GM12878 (cell line): ENCODE data around the gene ADSS1. TPM values are rescaled to one million over a fixed set of nuclear protein-coding genes. Genes with fewer than 3 reads are reported as not detected.
A peak's percentile ranks its signal among the peaks of the same experiment; 100 is the strongest.

ENCODE experiments used
- ATAC-seq: fragments of 200-7000 bp; cut with Tn5 transposase; 3 replicates; pipeline ENCODE4 v1.9.1; 2020; ENCODE audit warnings: mild to moderate bottlenecking, moderate library complexity
- BruUV-seq: library from RNA; stranded (reverse); fragments of 400-500 nt; replicated peaks from 2 replicates; lab custom pipeline; 2021; lab: Mats Ljungman, UMichigan
- CTCF ChIA-PET: fragments of 300-600 bp; sonication (Branson Sonifier 250); formaldehyde crosslinking; extraction: SDS; loops from one replicate; lab custom pipeline; 2021; ENCODE audit warnings: inconsistent platforms; lab: Yijun Ruan, JAX
- POLR2A ChIA-PET: fragments of 350-600 bp; formaldehyde crosslinking; extraction: SDS; loops from one replicate; lab custom pipeline; 2021; ENCODE audit warnings: inconsistent platforms; lab: Charles Lee
- RAD21 ChIA-PET: fragments of 300-600 bp; sonication (Branson Sonifier 250); formaldehyde crosslinking; loops from one replicate; lab custom pipeline; 2023; ENCODE audit warnings: antibody characterized with exemption; ENCODE audit not compliant: unreplicated experiment; lab: Charles Lee
- SMC1A ChIA-PET: fragments of 300-600 bp; sonication (Branson Sonifier 250); formaldehyde crosslinking; loops from one replicate; lab custom pipeline; 2023; ENCODE audit not compliant: unreplicated experiment, uncharacterized antibody; lab: Charles Lee
- DNase-seq: peaks from one replicate; pipeline ENCODE4 v3.0.0-alpha.2; 2011; ENCODE audit warnings: low read depth, low spot score
- FAIRE-seq: peaks from 3 replicates; lab custom pipeline; 2011; peaks lifted over from hg19 to GRCh38; lab: Jason Lieb, UNC
- H2AFZ ChIP-seq: 2 replicates; pipeline ENCODE4 v1.6.0; 2011; ENCODE audit warnings: low read depth, low read length, control low read depth; ENCODE audit not compliant: control insufficient read depth
- H3K27ac ChIP-seq: 2 replicates; pipeline ENCODE4 v1.5.1; 2011; ENCODE audit warnings: control low read depth; ENCODE audit not compliant: control insufficient read depth, insufficient read depth
- H3K27me3 ChIP-seq, 2 experiments: replicated peaks in 1 of 2; 2 replicates each; pipeline versions ENCODE4 v1.6.0 to v1.6.1; 2011; ENCODE audit warnings: low read length in 1 of 2; ENCODE audit not compliant: control insufficient read depth in 2 of 2, insufficient read depth in 2 of 2
- H3K36me3 ChIP-seq, 2 experiments: 2 replicates each; pipeline ENCODE4 v1.5.1; 2011; ENCODE audit warnings: low read length in 1 of 2; ENCODE audit not compliant: control insufficient read depth in 2 of 2, insufficient read depth in 2 of 2
- H3K4me1 ChIP-seq: 2 replicates; pipeline ENCODE4 v1.6.1; 2011; ENCODE audit warnings: mild to moderate bottlenecking, low read length, moderate library complexity, mixed read lengths; ENCODE audit not compliant: control insufficient read depth, insufficient read depth
- H3K4me2 ChIP-seq: 2 replicates; pipeline ENCODE4 v1.6.0; 2011; ENCODE audit warnings: control low read depth; ENCODE audit not compliant: control insufficient read depth, insufficient read depth
- H3K4me3 ChIP-seq: fragments of 200-600 bp; sonication (generic); 2 replicates; pipeline ENCODE4 v1.5.1; 2016
- H3K79me2 ChIP-seq: 2 replicates; pipeline ENCODE4 v1.6.0; 2011; ENCODE audit warnings: low read length; ENCODE audit not compliant: control insufficient read depth, insufficient read depth
- H3K9ac ChIP-seq: 2 replicates; pipeline ENCODE4 v1.8.0; 2011; ENCODE audit warnings: low read length, control low read depth, mixed read lengths; ENCODE audit not compliant: control insufficient read depth, insufficient read depth
- H3K9me3 ChIP-seq: replicated peaks from 3 replicates; pipeline ENCODE4 v1.5.1; 2011; ENCODE audit warnings: mild to moderate bottlenecking, low read length; ENCODE audit not compliant: control insufficient read depth, insufficient read depth
- H4K20me1 ChIP-seq: 2 replicates; pipeline ENCODE4 v1.6.0; 2011; ENCODE audit not compliant: control insufficient read depth, insufficient read depth
- BRCA1 ChIP-seq: IDR thresholded peaks from 2 replicates; pipeline ENCODE4 v1.6.1; 2011; ENCODE audit warnings: low read depth, low read length, improper control_type of control experiment
- EGR1 ChIP-seq, 2 experiments: IDR thresholded peaks; 1 replicate in 1 of 2; 2 replicates in 1 of 2; pipeline ENCODE4 v1.6.1; 2011 to 2012; ENCODE audit warnings: low read depth in 2 of 2, low read length in 2 of 2, borderline replicate concordance in 1 of 2, mild to moderate bottlenecking in 1 of 2, moderate library complexity in 1 of 2
- ESRRA ChIP-seq: IDR thresholded peaks from 2 replicates; pipeline ENCODE4 v1.6.1; 2012; ENCODE audit warnings: mild to moderate bottlenecking, low read length, improper control_type of control experiment
- IKZF1 ChIP-seq: fragments of 450-650 bp; conservative IDR thresholded peaks from 2 replicates; pipeline ENCODE4 v1.6.1; 2017; ENCODE audit warnings: antibody characterized with exemption, mild to moderate bottlenecking
- YY1 ChIP-seq: IDR thresholded peaks from 2 replicates; pipeline ENCODE4 v1.6.1; 2011; ENCODE audit warnings: low read depth, mild to moderate bottlenecking, low read length
- WGBS: methylation state at CpG from one replicate; pipeline ENCODE4 v1.1.6; 2016; ENCODE audit warnings: low lambda C conversion rate; ENCODE audit not compliant: insufficient replicate concordance, insufficient coverage; ENCODE audit errors: missing lambda C conversion rate; 5-methylcytosine and 5-hydroxymethylcytosine counted together
- in situ Hi-C: fragments of 300-500 bp; cut with MboI; formaldehyde crosslinking; loops from 9 replicates; pipeline ENCODE4 v1.14.3; 2018; ENCODE audit warnings: mixed read lengths
- intact Hi-C: fragments of 100-400 bp; cut with micrococcal nuclease; formaldehyde crosslinking; loops from one replicate; pipeline ENCODE4 v1.14.2; 2022; ENCODE audit not compliant: unreplicated experiment
- polyA plus RNA-seq, 11 experiments: library from polyadenylated mRNA; depleted of rRNA in 4 of 11; unstranded in 6 of 11; stranded (reverse) in 5 of 11; fragments of >200 nt; fragmentation: Nextera tagmentation in 4 of 11; fragmentation: Illumina TruSeq in 1 of 11; extraction: Ambion mirVana in 4 of 11; extraction: Trizol in 1 of 11; gene quantifications; 1 replicate in 1 of 11; 2 replicates in 10 of 11; pipeline versions ENCODE4 v1.2.1 to v1.2.3, GENCODE V29; 2011 to 2016; ENCODE audit warnings: inconsistent platforms in 2 of 11, missing spikeins in 2 of 11, low read depth in 1 of 11
- total RNA-seq, 4 experiments: library from RNA; depleted of rRNA in 3 of 4; stranded (reverse); fragments of >200 nt in 3 of 4; fragmentation: Illumina TruSeq in 1 of 4; extraction: Trizol in 1 of 4; gene quantifications; 2 replicates each; pipeline versions ENCODE4 v1.2.1 to v1.2.3, GENCODE V29; 2013 to 2021
- TF ChIP-seq, protein P1 (sequence below), 3 experiments: IDR thresholded peaks in 2 of 3; conservative IDR thresholded peaks in 1 of 3; 2 replicates each; pipeline ENCODE4 v1.5.1; 2011; ENCODE audit warnings: low read depth in 3 of 3, low read length in 3 of 3, mild to moderate bottlenecking in 3 of 3, control low read depth in 2 of 3, moderate library complexity in 2 of 3, inconsistent platforms in 1 of 3, mixed read lengths in 1 of 3; ENCODE audit not compliant: control insufficient read depth in 2 of 3, insufficient read depth in 1 of 3; ENCODE audit errors: extremely low read depth in 1 of 3
- TF ChIP-seq, protein P2 (sequence below): fragments of 450-650 bp; IDR thresholded peaks from 2 replicates; pipeline ENCODE4 v1.6.1; 2017; ENCODE audit warnings: antibody characterized with exemption, mild to moderate bottlenecking, moderate library complexity

ADSS1 gene
- total and polyA plus RNA-seq, 10 of the 15 experiments (the other 5 are each of a cell fraction or from before 2014, with no cell fraction given): 0.11 to 0.45 (median 0.28) TPM; not detected in 5

DNA sequence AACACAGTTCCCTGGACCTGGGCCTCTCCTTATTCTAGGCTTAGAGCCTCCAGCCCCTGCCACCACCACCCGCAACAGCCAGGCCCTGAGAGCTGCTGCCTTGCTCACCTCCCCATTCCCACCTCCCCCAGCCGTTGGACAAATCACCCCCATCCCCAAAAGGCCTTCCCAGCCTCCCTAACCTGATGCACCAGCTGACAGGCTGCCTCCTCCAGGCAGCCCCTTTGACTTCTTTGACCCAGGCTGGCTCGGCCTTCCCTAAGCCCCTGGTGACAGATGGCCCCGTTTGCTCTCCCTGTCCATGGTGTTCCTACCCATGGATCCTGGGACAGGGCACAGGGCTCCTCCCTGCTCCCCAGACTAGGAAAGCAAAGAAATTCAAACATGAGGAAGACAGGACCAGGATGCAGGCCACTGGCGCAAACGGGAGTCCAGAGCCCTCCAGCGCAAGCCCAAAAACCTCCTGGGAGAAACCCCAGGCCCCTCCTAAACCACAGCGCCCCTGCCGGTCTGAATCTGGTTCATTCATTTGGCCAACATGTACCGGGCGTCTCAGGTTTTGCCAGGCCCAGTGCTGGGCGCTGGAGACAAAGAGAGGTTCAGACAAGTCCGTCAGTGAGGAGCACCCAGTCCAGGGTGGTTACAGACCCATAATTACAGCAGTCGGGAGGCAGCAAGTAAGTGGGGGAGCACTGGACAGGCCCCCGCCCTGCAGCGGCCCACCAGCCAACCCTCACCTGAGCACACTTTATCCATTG, 69.1 kb downstream of the ADSS1 start:
- H3K27ac ChIP-seq: no peak overlapping the region
- peak overlapping the region; percentile 87; the same call in 1 of the 2 replicates for H3K9ac ChIP-seq
- 0 out of 4 replicates have a peak, but pooled peaks cover 0 to 2% of the 10 kb centered on the region in 2 experiments for H3K27me3 ChIP-seq
- FAIRE-seq (no peak), ATAC-seq (no peak), DNase-seq (no peak)
- peaks cover 26% of the 10 kb centered on the region for H3K79me2 ChIP-seq
- ChIA-PET SMC1A (no interaction called here), POLR2A (no interaction called here), RAD21 (no interaction called here), CTCF (no interaction called here)
- no TSS peak for BruUV-seq
- intact Hi-C loops (no loop called here), in situ Hi-C loops (no loop called here)
- H3K4me1 ChIP-seq: peaks cover 19% of the 10 kb centered on the region
- H3K36me3 ChIP-seq: peaks cover 0 to 5% of the 10 kb centered on the region in 2 experiments; a peak in 2 of 4 replicates
- TF ChIP-seq BRCA1 (no peak), EGR1 (IDR thresholded peaks at IDR 0.05; ENCODE audit: borderline replicate concordance in 1 of 2, low read depth in 2 of 2, low read length in 2 of 2) (no peak), IKZF1 (no peak), YY1 (no peak), ESRRA (no peak)
- TF ChIP-seq, protein P1, sequence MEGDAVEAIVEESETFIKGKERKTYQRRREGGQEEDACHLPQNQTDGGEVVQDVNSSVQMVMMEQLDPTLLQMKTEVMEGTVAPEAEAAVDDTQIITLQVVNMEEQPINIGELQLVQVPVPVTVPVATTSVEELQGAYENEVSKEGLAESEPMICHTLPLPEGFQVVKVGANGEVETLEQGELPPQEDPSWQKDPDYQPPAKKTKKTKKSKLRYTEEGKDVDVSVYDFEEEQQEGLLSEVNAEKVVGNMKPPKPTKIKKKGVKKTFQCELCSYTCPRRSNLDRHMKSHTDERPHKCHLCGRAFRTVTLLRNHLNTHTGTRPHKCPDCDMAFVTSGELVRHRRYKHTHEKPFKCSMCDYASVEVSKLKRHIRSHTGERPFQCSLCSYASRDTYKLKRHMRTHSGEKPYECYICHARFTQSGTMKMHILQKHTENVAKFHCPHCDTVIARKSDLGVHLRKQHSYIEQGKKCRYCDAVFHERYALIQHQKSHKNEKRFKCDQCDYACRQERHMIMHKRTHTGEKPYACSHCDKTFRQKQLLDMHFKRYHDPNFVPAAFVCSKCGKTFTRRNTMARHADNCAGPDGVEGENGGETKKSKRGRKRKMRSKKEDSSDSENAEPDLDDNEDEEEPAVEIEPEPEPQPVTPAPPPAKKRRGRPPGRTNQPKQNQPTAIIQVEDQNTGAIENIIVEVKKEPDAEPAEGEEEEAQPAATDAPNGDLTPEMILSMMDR (IDR thresholded peaks at IDR 0.05 in 2 of 3, conservative IDR thresholded peaks at IDR 0.05 in 1 of 3; ENCODE audit: control insufficient read depth in 2 of 3, extremely low read depth in 1 of 3, insufficient read depth in 1 of 3, low read depth in 3 of 3, low read length in 3 of 3): peak in 2 of 3 experiments; percentile 4 to 16; a peak in 1 of 6 replicates
- TF ChIP-seq, protein P2, sequence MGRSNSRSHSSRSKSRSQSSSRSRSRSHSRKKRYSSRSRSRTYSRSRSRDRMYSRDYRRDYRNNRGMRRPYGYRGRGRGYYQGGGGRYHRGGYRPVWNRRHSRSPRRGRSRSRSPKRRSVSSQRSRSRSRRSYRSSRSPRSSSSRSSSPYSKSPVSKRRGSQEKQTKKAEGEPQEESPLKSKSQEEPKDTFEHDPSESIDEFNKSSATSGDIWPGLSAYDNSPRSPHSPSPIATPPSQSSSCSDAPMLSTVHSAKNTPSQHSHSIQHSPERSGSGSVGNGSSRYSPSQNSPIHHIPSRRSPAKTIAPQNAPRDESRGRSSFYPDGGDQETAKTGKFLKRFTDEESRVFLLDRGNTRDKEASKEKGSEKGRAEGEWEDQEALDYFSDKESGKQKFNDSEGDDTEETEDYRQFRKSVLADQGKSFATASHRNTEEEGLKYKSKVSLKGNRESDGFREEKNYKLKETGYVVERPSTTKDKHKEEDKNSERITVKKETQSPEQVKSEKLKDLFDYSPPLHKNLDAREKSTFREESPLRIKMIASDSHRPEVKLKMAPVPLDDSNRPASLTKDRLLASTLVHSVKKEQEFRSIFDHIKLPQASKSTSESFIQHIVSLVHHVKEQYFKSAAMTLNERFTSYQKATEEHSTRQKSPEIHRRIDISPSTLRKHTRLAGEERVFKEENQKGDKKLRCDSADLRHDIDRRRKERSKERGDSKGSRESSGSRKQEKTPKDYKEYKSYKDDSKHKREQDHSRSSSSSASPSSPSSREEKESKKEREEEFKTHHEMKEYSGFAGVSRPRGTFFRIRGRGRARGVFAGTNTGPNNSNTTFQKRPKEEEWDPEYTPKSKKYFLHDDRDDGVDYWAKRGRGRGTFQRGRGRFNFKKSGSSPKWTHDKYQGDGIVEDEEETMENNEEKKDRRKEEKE: no peak
- peak overlapping the region; percentile 68 for H3K4me3 ChIP-seq
- H3K9me3 ChIP-seq: no peaks in the 10 kb centered on the region
- 93% methylated on average over 14 of the region's 16 CpGs for WGBS
- peaks cover 2% of the 10 kb centered on the region; the same call in 1 of the 2 replicates for H4K20me1 ChIP-seq
- H3K4me2 ChIP-seq: peak overlapping the region; percentile 98
- H2AFZ ChIP-seq: no peak overlapping the region
